HEK293T (cell line): ENCODE measurements around the gene QPCT.

Experiments used
- ARNT ChIP-seq: fragments of 450-650 bp; IDR thresholded peaks from 2 replicates; pipeline ENCODE4 v1.6.1; 2017; ENCODE audit warnings: mild to moderate bottlenecking
- L3MBTL2 ChIP-seq: fragments of 450-650 bp; conservative IDR thresholded peaks from 2 replicates; pipeline ENCODE4 v1.6.1; 2016; ENCODE audit warnings: mild to moderate bottlenecking
- SP1 ChIP-seq: fragments of 450-650 bp; IDR thresholded peaks from 2 replicates; pipeline ENCODE4 v1.6.1; 2017

GRCh38 chr2:37316181-37316580, 28.2 kb upstream of the QPCT start:
- no peak for TF ChIP-seq L3MBTL2
- no peak for TF ChIP-seq SP1
- TF ChIP-seq ARNT = no peak
